8988T (cell line): ENCODE measurements around the gene TET2.
"Not testable (repeated sequence)": the region's sequence is repeated elsewhere in the genome, so short reads cannot be mapped to it uniquely, and the experiment has no call there.

ENCODE experiments used
- DNase-seq: peaks from one replicate; pipeline ENCODE4 v3.0.0; 2011

TET2 gene

GRCh38 chr4:105240037-105240436 lies 93.4 kb downstream of the TET2 start:
- DNase-seq: no peak

- no peak for DNase-seq
Observed at GRCh38 chr4:105241451-105241850, 94.8 kb downstream of the TET2 start.

GRCh38 chr4:105243446-105243845 lies 96.8 kb downstream of the TET2 start:
- no peak for DNase-seq

GRCh38 chr4:105246712-105247111 lies 100.0 kb downstream of the TET2 start:
- DNase-seq: no peak

- no peak for DNase-seq
Observed at GRCh38 chr4:105248613-105249012, 101.9 kb downstream of the TET2 start.

GRCh38 chr4:105257817-105258495 lies 111.3 kb downstream of the TET2 start:
- DNase-seq: no peak

- no peak for DNase-seq
Observed at GRCh38 chr4:105265689-105266088, 119.0 kb downstream of the TET2 start.

- DNase-seq: no peak
Observed at GRCh38 chr4:105267280-105267679, 120.6 kb downstream of the TET2 start.

- DNase-seq: no peak
Observed at GRCh38 chr4:105272002-105272401, 125.3 kb downstream of the TET2 start.

- no peak for DNase-seq
Observed at GRCh38 chr4:105273230-105273629, 126.6 kb downstream of the TET2 start.

- DNase-seq: no peak
Observed at GRCh38 chr4:105274090-105274489, 127.4 kb downstream of the TET2 start.

- DNase-seq: no peak
Observed at GRCh38 chr4:105274504-105274903, 127.8 kb downstream of the TET2 start.

- no peak for DNase-seq
Observed at GRCh38 chr4:105276361-105277104, 129.9 kb downstream of the TET2 start.

GRCh38 chr4:105277702-105278101 lies 131.0 kb downstream of the TET2 start:
- no peak for DNase-seq

- DNase-seq: no peak
Observed at GRCh38 chr4:105279314-105279713, 132.6 kb downstream of the TET2 start.

- DNase-seq: no peak
Observed at GRCh38 chr4:105280338-105281123, 133.9 kb downstream of the TET2 start.

GRCh38 chr4:105281124-105281415 lies 134.4 kb downstream of the TET2 start:
- no peak for DNase-seq

- no peak for DNase-seq
Observed at GRCh38 chr4:105282489-105282888, 135.8 kb downstream of the TET2 start.

- DNase-seq: no peak
Observed at GRCh38 chr4:105283501-105283900, 136.8 kb downstream of the TET2 start.

- DNase-seq: no peak
Observed at GRCh38 chr4:105288121-105288520, 141.4 kb downstream of the TET2 start.

GRCh38 chr4:105291925-105292324 lies 145.2 kb downstream of the TET2 start:
- no peak for DNase-seq

GRCh38 chr4:105293360-105293759 lies 146.7 kb downstream of the TET2 start:
- DNase-seq: no peak

- DNase-seq: no peak
Observed at GRCh38 chr4:105296672-105297071, 150.0 kb downstream of the TET2 start.

GRCh38 chr4:105299027-105299426 lies 152.4 kb downstream of the TET2 start:
- not testable (repeated sequence) for DNase-seq
